ENCODE data around the gene KRTAP19-8.

Gene KRTAP19-8

GRCh38 chr21:31011412-31011811 is 26.9 kb downstream of the KRTAP19-8 start:
- DNase-seq: peak; percentile 17 to 45

- no peak for DNase-seq
These were observed 29.9 kb downstream of the KRTAP19-8 start for GRCh38 chr21:31008355-31008754.

GRCh38 chr21:31005019-31005418 is 33.3 kb downstream of the KRTAP19-8 start:
- DNase-seq: no peak

GRCh38 chr21:31003471-31003870 is 34.8 kb downstream of the KRTAP19-8 start:
- DNase-seq: no peak

- DNase-seq: no peak
These were observed 40.7 kb downstream of the KRTAP19-8 start for GRCh38 chr21:30997541-30997940.

GRCh38 chr21:30996728-30997127 is 41.5 kb downstream of the KRTAP19-8 start:
- DNase-seq: no peak

- DNase-seq: no peak
These were observed 43.3 kb downstream of the KRTAP19-8 start for GRCh38 chr21:30994932-30995331.

- no peak for DNase-seq
These were observed 47.6 kb downstream of the KRTAP19-8 start for GRCh38 chr21:30990514-30991262.

GRCh38 chr21:30988706-30989105 is 49.6 kb downstream of the KRTAP19-8 start:
- no peak for DNase-seq
